ENCODE data around the gene DUXB. TPM values are rescaled to one million over a fixed set of nuclear protein-coding genes. Genes with fewer than 3 reads are reported as not detected.
A peak's percentile ranks its signal among the peaks of the same experiment; 100 is the strongest.

The DUXB gene
- total RNA-seq, 4 donors from 2014 or later = not detected

- no peaks in the 10 kb centered on the region for H3K27me3 ChIP-seq
- no peak for TF ChIP-seq CTCF (IDR thresholded peaks at IDR 0.05)
- TF ChIP-seq POLR2A (IDR thresholded peaks at IDR 0.05) = no peak
- H3K4me1 ChIP-seq = peaks cover 5 to 17% of the 10 kb centered on the region in 2 donors
- no peaks in the 10 kb centered on the region for H3K36me3 ChIP-seq
- intact Hi-C loops (cut with DNase I; ENCODE audit: low total_unique reads) = no loop called here
- no peaks in the 10 kb centered on the region for H3K9me3 ChIP-seq
- no peak for DNase-seq
- H3K27ac ChIP-seq = peak overlapping the region; percentile 92 to 96
- H3K4me3 ChIP-seq = peak overlapping the region; percentile 90 to 100
Observed at GRCh38 chr16:75647112-75647491, 54.2 kb downstream of the DUXB start.

GRCh38 chr16:75644240-75645012 is 56.8 kb downstream of the DUXB start:
- Histone ChIP-seq H3K27me3 (no peaks in the 10 kb centered on the region), H3K4me1 (peaks cover 0 to 14% of the 10 kb centered on the region in 2 donors), H3K27ac (no peak overlapping the region), H3K9me3 (no peaks in the 10 kb centered on the region), H3K4me3 (no peak overlapping the region), H3K36me3 (no peaks in the 10 kb centered on the region)
- intact Hi-C loops (cut with DNase I; ENCODE audit: low total_unique reads) = no loop called here
- DNase-seq = no peak
- TF ChIP-seq CTCF (IDR thresholded peaks at IDR 0.05) (no peak), POLR2A (IDR thresholded peaks at IDR 0.05) (no peak)

Small RNA genes within 50 kb of the gene (small RNA-seq; reads per million reads assigned to genes)
- gene RN7SL520P = not detected

Other genes starting within 250 kb of the DUXB start
- gene TMEM170A, start 236.8 kb downstream of the DUXB start, total RNA-seq = 10 to 100 TPM in 3 of 4 donors, 1 to 10 TPM in 1; 10.0 to 69.5 (median 21.4) TPM
- 1 to 10 TPM in 1 of 4 donors, under 1 TPM in 1, not detected in 2; 0.52 to 4.4 TPM for gene CHST6, start 206.0 kb downstream of the DUXB start, total RNA-seq
- 1 to 10 TPM in 2 of 4 donors, not detected in 2; 1.0 to 2.0 TPM for gene CHST5, start 165.4 kb downstream of the DUXB start, total RNA-seq
- gene TMEM231, start 145.2 kb downstream of the DUXB start, total RNA-seq = 10 to 100 TPM in 3 of 4 donors, 1 to 10 TPM in 1; 5.1 to 21.8 (median 15.2) TPM
- gene GABARAPL2, start 135.1 kb downstream of the DUXB start, total RNA-seq = 10 to 100 TPM; 19.0 to 95.9 (median 79.5) TPM
- 10 to 100 TPM; 21.8 to 72.2 (median 46.5) TPM for gene ADAT1, start 78.2 kb downstream of the DUXB start, total RNA-seq
- 100 to 1,000 TPM in 1 of 4 donors, 10 to 100 TPM in 3; 51.8 to 101 (median 87.1) TPM for gene KARS1, start 53.8 kb downstream of the DUXB start, total RNA-seq
- 10 to 100 TPM; 29.5 to 74.5 (median 50.0) TPM for gene TERF2IP, start 53.7 kb downstream of the DUXB start, total RNA-seq
- not detected for gene CPHXL2, start 24.5 kb downstream of the DUXB start, total RNA-seq
- not detected for gene CPHXL, start 25.0 kb upstream of the DUXB start, total RNA-seq

All from uterus (tissue), 4 donors.